Thyroid gland (tissue), 4 donors: ENCODE data around the gene TENT4A. TPM values are rescaled to one million over a fixed set of nuclear protein-coding genes. Genes with fewer than 3 reads are reported as not detected.

ENCODE experiments used
- DNase-seq, 2 donors: peaks; one replicate each; pipeline ENCODE4 v3.0.0-alpha.2; 2019
- H3K27ac ChIP-seq, 3 donors: fragments of 200-600 bp; sonication (generic); 1 replicate in 2 of 3; 2 replicates in 1 of 3; pipeline ENCODE4 v1.5.1; 2016 to 2019; ENCODE audit warnings: mild to moderate bottlenecking in 1 of 3, moderate library complexity in 1 of 3
- H3K27me3 ChIP-seq: fragments of 200-600 bp; sonication (generic); one replicate; pipeline ENCODE4 v1.5.1; 2019
- H3K36me3 ChIP-seq, 2 donors: fragments of 200-600 bp; sonication (generic); one replicate each; pipeline ENCODE4 v1.5.1; 2016 to 2019
- H3K4me1 ChIP-seq, 2 donors: fragments of 200-600 bp; sonication (generic); one replicate each; pipeline ENCODE4 v1.5.1; 2017 to 2019
- H3K4me3 ChIP-seq, 3 donors: fragments of 200-600 bp; sonication (generic); replicated peaks in 1 of 3; 1 replicate in 2 of 3; 2 replicates in 1 of 3; pipeline ENCODE4 v1.5.1; 2016; ENCODE audit warnings: mild to moderate bottlenecking in 1 of 3
- H3K9me3 ChIP-seq: fragments of 200-600 bp; sonication (generic); one replicate; pipeline ENCODE4 v1.5.1; 2017
- POLR2A ChIP-seq, 2 donors: fragments of 450-650 bp; IDR thresholded peaks; one replicate each; pipeline ENCODE4 v1.6.1; 2017; ENCODE audit warnings: antibody characterized with exemption in 2 of 2, mild to moderate bottlenecking in 2 of 2, moderate library complexity in 1 of 2
- whole genome bisulfite sequencing, 2 donors: methylation state at CpG; one replicate each; pipeline ENCODE4 v1.1.5; 2017; 5-methylcytosine and 5-hydroxymethylcytosine counted together
- intact Hi-C: fragments of 100-400 bp; cut with DNase I; formaldehyde crosslinking; loops from one replicate; pipeline ENCODE4 v1.15.1; 2023
- total RNA-seq, 4 donors: library from RNA; depleted of rRNA; stranded (reverse); fragments of >200 nt; gene quantifications; one replicate each; pipeline ENCODE4 v1.2.3, GENCODE V29; 2016
- TF ChIP-seq, protein P1 (sequence below), 6 experiments: fragments of 200-600 bp in 3 of 6; fragments of 450-650 bp in 3 of 6; sonication (generic) in 3 of 6; IDR thresholded peaks; one replicate each; pipeline ENCODE4 v1.5.1; 2016 to 2019; ENCODE audit warnings: antibody characterized with exemption in 6 of 6, mild to moderate bottlenecking in 2 of 6, inconsistent platforms in 1 of 6, moderate library complexity in 1 of 6

TENT4A gene
- total RNA-seq, 4 donors from 2014 or later: 19.8 to 41.2 (median 29.4) TPM

DNA sequence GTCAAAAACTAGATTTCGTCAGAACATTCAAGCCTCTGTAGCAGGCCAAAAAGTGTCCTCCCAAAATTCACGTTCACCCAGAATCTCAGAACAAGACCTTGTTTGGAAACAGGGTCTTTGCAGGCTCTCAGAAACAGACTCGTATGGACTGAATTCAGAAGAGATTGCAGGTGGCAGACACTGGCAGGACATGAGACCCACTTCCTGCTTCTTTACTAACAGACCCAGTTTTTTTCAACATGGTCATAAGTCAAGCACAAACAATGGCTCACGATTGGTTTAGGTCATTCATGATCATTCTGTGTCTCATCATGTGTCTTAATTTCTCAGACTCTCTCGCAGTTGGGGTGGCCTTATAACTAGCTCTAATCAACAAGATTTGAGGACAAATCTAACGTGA is 5.4 kb upstream of the TENT4A start:
- TF ChIP-seq, protein P1, sequence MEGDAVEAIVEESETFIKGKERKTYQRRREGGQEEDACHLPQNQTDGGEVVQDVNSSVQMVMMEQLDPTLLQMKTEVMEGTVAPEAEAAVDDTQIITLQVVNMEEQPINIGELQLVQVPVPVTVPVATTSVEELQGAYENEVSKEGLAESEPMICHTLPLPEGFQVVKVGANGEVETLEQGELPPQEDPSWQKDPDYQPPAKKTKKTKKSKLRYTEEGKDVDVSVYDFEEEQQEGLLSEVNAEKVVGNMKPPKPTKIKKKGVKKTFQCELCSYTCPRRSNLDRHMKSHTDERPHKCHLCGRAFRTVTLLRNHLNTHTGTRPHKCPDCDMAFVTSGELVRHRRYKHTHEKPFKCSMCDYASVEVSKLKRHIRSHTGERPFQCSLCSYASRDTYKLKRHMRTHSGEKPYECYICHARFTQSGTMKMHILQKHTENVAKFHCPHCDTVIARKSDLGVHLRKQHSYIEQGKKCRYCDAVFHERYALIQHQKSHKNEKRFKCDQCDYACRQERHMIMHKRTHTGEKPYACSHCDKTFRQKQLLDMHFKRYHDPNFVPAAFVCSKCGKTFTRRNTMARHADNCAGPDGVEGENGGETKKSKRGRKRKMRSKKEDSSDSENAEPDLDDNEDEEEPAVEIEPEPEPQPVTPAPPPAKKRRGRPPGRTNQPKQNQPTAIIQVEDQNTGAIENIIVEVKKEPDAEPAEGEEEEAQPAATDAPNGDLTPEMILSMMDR (IDR thresholded peaks at IDR 0.05): no peak
- no peak for DNase-seq
- H3K27me3 ChIP-seq: no peaks in the 10 kb centered on the region
- peaks cover 0 to 21% of the 10 kb centered on the region in 2 donors for H3K4me1 ChIP-seq
- WGBS, 2 donors: 69 to 75% methylated on average over 6 of the region's 6 CpGs
- no peaks in the 10 kb centered on the region for H3K36me3 ChIP-seq
- intact Hi-C loops: no loop called here
- no peaks in the 10 kb centered on the region for H3K9me3 ChIP-seq
- H3K27ac ChIP-seq: no peak overlapping the region
- H3K4me3 ChIP-seq: no peak overlapping the region

DNA sequence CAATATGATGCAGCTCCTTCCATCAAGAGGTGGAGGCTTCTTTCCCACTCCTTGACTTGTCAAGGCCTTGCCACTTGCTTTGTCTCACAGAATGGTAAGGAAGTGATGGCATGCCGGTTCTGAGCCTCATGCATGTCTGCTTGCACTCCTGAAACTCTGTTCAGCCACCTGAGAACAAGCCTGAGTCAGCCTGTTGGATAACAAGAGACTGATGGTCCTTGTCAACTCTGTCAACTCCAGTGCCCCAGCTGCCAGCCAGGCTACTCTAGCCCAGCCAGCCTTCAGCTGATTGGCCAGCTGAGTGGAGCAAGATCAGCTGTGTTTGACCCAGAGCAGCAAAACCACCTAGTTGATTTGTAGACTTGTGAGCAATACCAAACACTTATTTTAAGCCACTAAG is 4.4 kb upstream of the TENT4A start:
- peaks cover 0 to 21% of the 10 kb centered on the region in 2 donors for H3K4me1 ChIP-seq
- whole genome bisulfite sequencing, 2 donors: 10 to 83% methylated on average over 1 of the region's 1 CpG
- DNase-seq: peak in 1 of 2 donors; percentile 22
- intact Hi-C loops: no loop called here
- H3K36me3 ChIP-seq: no peaks in the 10 kb centered on the region
- no peaks in the 10 kb centered on the region for H3K9me3 ChIP-seq
- H3K4me3 ChIP-seq: no peak overlapping the region
- no peak overlapping the region for H3K27ac ChIP-seq
- TF ChIP-seq POLR2A (IDR thresholded peaks at IDR 0.05): no peak
- TF ChIP-seq, protein P1 (IDR thresholded peaks at IDR 0.05): no peak
- no peaks in the 10 kb centered on the region for H3K27me3 ChIP-seq

DNA sequence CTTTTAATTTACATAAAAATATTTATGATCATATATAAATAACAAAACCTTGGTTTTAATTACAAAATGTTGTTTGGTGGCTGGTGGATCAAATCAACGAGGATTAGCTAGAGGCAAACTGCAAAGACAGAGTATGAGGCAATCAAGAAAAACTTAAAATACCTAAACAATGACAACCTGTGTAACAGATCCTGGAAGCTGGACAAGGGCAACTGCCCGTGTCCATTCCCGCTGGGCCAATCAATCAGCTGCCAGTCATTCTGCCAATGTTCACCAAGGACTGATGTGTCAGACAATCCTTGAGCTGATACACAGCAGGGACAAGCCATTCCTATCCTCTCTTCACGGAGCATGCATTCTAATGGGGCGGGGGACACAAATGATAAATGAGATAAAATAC is 3.2 kb upstream of the TENT4A start:
- Histone ChIP-seq H3K4me3 (no peak overlapping the region), H3K4me1 (peaks cover 4 to 14% of the 10 kb centered on the region in 2 donors), H3K27ac (no peak overlapping the region), H3K27me3 (no peaks in the 10 kb centered on the region), H3K9me3 (no peaks in the 10 kb centered on the region), H3K36me3 (no peaks in the 10 kb centered on the region)
- no peak for DNase-seq
- WGBS, 2 donors: 83 to 85% methylated on average over 5 of the region's 5 CpGs
- intact Hi-C loops: no loop called here
- TF ChIP-seq, protein P1 (IDR thresholded peaks at IDR 0.05): no peak
- TF ChIP-seq POLR2A (IDR thresholded peaks at IDR 0.05): no peak

DNA sequence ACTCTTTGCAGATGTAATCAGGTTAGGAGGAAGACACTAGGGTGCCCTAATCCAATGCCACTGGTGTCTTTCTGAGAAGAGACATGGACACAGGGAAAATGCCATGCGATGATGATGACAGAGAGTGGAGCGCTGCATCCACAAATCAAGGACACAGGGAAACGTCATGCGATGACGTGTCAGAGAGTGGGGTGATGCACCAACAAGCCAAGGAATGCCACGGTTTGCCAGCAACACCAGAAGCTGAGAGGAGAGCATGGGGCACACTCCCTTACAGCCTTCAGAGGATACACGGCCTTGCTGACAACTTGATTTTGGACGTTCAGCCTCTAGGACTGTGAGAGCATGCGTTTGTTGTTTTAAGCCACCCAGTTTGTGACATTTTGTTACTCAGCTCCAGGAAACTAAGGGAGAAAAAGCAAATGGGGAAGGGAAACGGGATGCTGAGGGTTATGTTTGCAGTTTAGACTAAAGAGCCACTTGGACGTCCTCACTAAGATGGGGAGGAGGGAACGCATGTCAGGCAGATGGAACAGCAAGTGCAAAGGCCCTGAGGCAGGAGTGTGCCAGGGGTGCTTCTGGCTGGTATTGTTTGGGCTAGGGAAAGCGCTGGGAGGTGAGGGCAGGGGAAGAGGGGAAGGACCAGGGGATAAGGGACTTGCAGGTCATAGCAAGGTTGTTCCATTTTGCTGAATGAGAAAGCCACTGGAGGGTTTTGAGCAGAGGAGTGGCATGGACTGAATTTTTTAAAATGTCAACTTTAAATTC is 2.5 kb upstream of the TENT4A start:
- Histone ChIP-seq H3K36me3 (no peaks in the 10 kb centered on the region), H3K27me3 (no peaks in the 10 kb centered on the region), H3K4me1 (peaks cover 11 to 17% of the 10 kb centered on the region in 2 donors), H3K27ac (no peak overlapping the region), H3K4me3 (no peak overlapping the region), H3K9me3 (no peaks in the 10 kb centered on the region)
- intact Hi-C loops: no loop called here
- 69 to 74% methylated on average over 13 of the region's 13 CpGs for WGBS, 2 donors
- TF ChIP-seq, protein P1 (IDR thresholded peaks at IDR 0.05): no peak
- TF ChIP-seq POLR2A (IDR thresholded peaks at IDR 0.05): no peak
- DNase-seq: no peak

DNA sequence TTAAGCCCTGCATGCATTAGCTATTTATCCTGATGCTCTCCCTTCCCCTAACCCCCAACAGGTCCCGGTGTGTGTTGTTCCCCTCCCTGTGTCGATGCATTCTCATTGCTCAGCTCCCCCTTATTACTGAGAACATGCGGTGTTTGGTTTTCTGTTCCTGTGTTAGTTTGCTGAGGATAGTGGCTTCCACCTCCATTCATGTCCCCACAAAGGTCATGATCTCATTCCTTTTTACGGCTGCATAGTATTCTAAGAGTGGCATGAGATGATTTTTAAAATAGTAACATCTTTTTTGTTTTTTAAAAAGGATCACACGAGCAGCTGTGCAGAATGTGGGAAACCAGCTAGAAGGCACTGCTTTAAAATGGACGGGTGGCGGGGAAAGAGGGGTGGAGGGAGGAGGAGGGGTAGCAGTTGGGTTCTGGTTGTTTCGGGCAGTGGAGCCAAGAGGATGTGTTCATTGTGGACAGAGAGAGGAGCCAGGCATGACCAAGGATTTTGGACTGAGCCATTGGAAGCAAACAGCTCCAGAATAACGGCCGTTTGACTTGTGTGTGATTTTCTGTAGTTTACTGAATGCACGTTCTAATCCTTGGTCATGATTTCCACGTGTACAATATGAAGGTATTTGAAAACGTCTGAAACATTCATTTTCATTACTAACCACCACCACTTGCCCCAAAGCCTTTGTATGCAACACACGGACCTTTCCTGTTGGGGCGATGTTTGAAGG is 1.7 kb upstream of the TENT4A start:
- Histone ChIP-seq H3K27ac (peak overlapping the region; percentile 77 to 93 (median 79)), H3K4me3 (peak overlapping the region in 2 of 3 donors; percentile 61 to 85), H3K27me3 (no peaks in the 10 kb centered on the region), H3K9me3 (no peaks in the 10 kb centered on the region), H3K36me3 (no peaks in the 10 kb centered on the region), H3K4me1 (peaks cover 20 to 26% of the 10 kb centered on the region in 2 donors)
- TF ChIP-seq POLR2A (IDR thresholded peaks at IDR 0.05): no peak
- TF ChIP-seq, protein P1 (IDR thresholded peaks at IDR 0.05): no peak
- no peak for DNase-seq
- 39% methylated on average over 15 of the region's 15 CpGs for WGBS, 2 donors
- intact Hi-C loops: no loop called here
